Panc1 (cell line): ENCODE results near the gene MMP11.

ENCODE experiments used
- POLR2AphosphoS5 ChIP-seq: IDR thresholded peaks from 2 replicates; pipeline ENCODE4 v1.6.1; 2012; ENCODE audit warnings: mild to moderate bottlenecking, low read depth, low read length, moderate library complexity
- SIN3A ChIP-seq: IDR thresholded peaks from 2 replicates; pipeline ENCODE4 v1.6.1; 2012; ENCODE audit warnings: low read depth, mild to moderate bottlenecking, low read length, moderate library complexity, borderline replicate concordance; ENCODE audit not compliant: insufficient read depth
- TCF7L2 ChIP-seq: IDR thresholded peaks from 2 replicates; pipeline ENCODE4 v1.6.1; 2011; ENCODE audit warnings: mild to moderate bottlenecking, low read depth, low read length, inconsistent platforms
- TF ChIP-seq, protein P1 (sequence below): fragments of 450-650 bp; IDR thresholded peaks from 2 replicates; pipeline ENCODE4 v1.5.1; 2017; ENCODE audit warnings: mild to moderate bottlenecking
- TF ChIP-seq, protein P2 (sequence below), 2 experiments: IDR thresholded peaks; 2 replicates each; pipeline ENCODE4 v1.6.1; 2011 to 2012; ENCODE audit warnings: low read depth in 2 of 2, control low read depth in 1 of 2, low read length in 1 of 2, mild to moderate bottlenecking in 1 of 2, moderate library complexity in 1 of 2; ENCODE audit not compliant: insufficient read depth in 1 of 2

DNA sequence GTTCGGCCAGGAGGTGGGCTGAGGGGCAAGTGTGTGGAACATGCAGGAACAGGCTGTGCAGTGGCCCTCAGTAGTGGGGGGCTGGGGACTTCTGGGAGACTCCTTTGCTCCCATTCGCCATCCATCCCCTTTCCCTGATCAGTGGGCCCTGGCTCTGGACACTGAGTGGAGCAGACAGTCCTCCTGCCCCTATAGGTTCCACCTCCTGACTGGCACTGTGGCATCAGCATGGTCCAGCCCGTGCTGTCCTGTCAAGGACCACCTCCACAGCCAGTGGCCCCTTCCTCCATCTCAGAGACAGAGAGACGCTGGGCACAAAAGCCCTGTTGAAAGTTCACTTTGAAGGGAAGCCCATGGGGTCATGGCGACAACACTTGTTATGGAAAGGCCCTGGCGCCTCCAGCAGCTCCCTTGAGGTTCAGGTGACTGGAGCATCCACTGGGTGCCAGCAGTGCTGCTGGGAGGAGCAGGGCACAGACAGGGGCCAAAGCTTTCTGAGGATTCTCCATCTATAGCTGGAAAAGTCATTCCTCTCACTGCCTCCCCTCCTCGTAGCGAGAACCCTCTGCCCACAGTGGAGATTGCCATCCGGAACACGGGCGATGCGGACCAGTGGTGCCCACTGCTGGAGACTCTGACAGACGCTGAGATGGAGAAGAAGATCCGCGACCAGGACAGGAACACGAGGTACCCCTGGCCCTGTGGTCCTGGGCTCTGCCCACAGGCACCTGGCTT, 60.5 kb downstream of the MMP11 start:
- TF ChIP-seq, protein P1, sequence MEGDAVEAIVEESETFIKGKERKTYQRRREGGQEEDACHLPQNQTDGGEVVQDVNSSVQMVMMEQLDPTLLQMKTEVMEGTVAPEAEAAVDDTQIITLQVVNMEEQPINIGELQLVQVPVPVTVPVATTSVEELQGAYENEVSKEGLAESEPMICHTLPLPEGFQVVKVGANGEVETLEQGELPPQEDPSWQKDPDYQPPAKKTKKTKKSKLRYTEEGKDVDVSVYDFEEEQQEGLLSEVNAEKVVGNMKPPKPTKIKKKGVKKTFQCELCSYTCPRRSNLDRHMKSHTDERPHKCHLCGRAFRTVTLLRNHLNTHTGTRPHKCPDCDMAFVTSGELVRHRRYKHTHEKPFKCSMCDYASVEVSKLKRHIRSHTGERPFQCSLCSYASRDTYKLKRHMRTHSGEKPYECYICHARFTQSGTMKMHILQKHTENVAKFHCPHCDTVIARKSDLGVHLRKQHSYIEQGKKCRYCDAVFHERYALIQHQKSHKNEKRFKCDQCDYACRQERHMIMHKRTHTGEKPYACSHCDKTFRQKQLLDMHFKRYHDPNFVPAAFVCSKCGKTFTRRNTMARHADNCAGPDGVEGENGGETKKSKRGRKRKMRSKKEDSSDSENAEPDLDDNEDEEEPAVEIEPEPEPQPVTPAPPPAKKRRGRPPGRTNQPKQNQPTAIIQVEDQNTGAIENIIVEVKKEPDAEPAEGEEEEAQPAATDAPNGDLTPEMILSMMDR, result no peak
- TF ChIP-seq POLR2AphosphoS5 (no peak), TCF7L2 (no peak), SIN3A (no peak)
- TF ChIP-seq, protein P2, sequence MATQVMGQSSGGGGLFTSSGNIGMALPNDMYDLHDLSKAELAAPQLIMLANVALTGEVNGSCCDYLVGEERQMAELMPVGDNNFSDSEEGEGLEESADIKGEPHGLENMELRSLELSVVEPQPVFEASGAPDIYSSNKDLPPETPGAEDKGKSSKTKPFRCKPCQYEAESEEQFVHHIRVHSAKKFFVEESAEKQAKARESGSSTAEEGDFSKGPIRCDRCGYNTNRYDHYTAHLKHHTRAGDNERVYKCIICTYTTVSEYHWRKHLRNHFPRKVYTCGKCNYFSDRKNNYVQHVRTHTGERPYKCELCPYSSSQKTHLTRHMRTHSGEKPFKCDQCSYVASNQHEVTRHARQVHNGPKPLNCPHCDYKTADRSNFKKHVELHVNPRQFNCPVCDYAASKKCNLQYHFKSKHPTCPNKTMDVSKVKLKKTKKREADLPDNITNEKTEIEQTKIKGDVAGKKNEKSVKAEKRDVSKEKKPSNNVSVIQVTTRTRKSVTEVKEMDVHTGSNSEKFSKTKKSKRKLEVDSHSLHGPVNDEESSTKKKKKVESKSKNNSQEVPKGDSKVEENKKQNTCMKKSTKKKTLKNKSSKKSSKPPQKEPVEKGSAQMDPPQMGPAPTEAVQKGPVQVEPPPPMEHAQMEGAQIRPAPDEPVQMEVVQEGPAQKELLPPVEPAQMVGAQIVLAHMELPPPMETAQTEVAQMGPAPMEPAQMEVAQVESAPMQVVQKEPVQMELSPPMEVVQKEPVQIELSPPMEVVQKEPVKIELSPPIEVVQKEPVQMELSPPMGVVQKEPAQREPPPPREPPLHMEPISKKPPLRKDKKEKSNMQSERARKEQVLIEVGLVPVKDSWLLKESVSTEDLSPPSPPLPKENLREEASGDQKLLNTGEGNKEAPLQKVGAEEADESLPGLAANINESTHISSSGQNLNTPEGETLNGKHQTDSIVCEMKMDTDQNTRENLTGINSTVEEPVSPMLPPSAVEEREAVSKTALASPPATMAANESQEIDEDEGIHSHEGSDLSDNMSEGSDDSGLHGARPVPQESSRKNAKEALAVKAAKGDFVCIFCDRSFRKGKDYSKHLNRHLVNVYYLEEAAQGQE (IDR thresholded peaks at IDR 0.05; ENCODE audit: insufficient read depth in 1 of 2, low read depth in 2 of 2, low read length in 1 of 2), result no peak
